C4-2B (cell line): ENCODE data around the gene BRAF.
"Not testable (repeated sequence)": the region's sequence is repeated elsewhere in the genome, so short reads cannot be mapped to it uniquely, and the experiment has no call there.

Experiments used
- H3K27ac ChIP-seq: fragments of 450-650 bp; 2 replicates; pipeline ENCODE4 v1.5.1; 2017
- ZFX ChIP-seq: fragments of 450-650 bp; IDR thresholded peaks from 2 replicates; pipeline ENCODE4 v1.6.1; 2017
- TF ChIP-seq, protein P1 (sequence below): fragments of 450-650 bp; conservative IDR thresholded peaks from 2 replicates; pipeline ENCODE4 v1.5.1; 2017; ENCODE audit warnings: mild to moderate bottlenecking

Gene BRAF

DNA sequence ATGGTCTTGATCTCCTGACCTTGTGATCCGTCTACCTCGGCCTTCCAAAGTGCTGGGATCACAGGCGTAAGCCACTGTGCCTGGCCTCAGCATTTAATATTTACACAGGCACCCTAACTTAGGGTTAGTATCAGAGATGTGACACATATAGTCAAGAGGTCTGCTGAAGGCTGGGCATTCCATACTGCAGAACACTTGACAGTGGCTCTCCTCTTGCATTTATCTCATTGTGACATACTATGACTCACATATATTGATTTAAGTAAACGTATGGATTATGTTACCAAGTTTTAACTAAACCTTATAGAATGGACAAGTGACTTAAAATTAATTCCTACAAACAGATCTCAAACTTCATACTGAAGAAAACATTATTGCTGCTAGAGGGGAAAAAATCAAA lies 36.6 kb downstream of the BRAF start:
- no peak overlapping the region for H3K27ac ChIP-seq
- TF ChIP-seq, protein P1, sequence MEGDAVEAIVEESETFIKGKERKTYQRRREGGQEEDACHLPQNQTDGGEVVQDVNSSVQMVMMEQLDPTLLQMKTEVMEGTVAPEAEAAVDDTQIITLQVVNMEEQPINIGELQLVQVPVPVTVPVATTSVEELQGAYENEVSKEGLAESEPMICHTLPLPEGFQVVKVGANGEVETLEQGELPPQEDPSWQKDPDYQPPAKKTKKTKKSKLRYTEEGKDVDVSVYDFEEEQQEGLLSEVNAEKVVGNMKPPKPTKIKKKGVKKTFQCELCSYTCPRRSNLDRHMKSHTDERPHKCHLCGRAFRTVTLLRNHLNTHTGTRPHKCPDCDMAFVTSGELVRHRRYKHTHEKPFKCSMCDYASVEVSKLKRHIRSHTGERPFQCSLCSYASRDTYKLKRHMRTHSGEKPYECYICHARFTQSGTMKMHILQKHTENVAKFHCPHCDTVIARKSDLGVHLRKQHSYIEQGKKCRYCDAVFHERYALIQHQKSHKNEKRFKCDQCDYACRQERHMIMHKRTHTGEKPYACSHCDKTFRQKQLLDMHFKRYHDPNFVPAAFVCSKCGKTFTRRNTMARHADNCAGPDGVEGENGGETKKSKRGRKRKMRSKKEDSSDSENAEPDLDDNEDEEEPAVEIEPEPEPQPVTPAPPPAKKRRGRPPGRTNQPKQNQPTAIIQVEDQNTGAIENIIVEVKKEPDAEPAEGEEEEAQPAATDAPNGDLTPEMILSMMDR, result no peak
- no peak for TF ChIP-seq ZFX

DNA sequence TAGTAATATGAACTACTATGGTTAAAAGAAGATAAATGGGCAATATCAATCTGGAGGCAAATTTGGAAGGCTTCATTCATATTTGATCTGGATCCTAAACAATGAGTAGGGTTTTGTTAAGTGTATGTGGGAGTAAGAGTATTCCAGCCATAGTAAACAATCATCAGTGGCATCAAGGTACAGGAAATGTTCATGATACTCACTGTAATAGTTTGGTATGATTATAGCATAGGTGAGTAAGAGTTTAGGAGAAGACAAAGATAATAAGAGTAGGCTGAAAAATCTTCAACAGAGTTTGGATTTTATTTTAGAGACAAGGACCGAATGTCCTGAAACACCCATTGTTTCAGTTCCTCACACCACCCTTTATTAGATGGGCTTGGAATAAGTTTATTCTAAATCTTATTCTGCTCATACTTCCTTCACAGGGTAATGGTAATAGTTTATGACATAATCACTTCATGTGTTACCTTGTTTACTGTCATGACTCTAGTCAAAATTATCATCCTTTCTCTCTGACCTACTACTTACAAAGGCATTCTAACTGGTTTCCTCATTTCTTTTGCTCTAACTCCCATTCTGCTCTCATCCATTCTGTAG lies 38.9 kb downstream of the BRAF start:
- H3K27ac ChIP-seq, result no peak overlapping the region
- TF ChIP-seq ZFX, result no peak
- TF ChIP-seq, protein P1, result no peak

DNA sequence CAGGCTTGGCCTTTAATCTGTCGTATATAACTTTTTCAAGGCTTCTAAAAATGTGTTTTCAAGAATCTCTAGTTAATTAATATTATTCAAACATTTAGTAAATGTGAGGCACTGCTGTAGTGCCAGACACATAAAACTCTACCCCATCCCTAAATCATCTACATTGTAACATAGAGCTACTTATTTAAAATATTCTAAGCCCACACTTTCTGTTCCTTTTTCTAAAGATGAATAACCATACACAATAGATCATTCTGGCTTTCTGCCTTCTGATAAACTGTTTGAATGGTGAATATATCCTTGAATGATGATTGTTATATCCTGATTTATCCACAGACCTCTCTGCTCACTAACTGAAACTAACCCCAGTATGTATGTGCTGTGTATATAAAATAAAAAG lies 41.4 kb downstream of the BRAF start:
- TF ChIP-seq, protein P1, result no peak
- no peak for TF ChIP-seq ZFX
- no peak overlapping the region for H3K27ac ChIP-seq

DNA sequence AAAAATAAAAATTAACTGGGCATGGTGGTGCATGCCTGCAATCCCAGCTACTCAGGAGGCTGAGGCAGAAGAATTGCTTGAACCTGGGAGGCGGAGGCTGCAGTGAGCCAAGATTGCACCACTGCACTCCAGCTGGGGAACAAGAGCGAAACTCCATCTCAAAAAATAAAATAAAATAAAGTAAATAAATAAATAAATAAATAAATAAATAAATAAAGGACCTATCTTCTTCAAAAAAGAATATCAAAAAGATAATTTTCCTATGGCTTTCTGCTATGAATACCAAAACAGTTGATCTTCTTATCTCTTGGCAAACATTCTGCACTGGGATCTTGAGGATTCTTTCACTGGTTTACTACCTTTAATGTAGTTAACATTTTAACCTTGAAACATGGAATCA lies 41.9 kb downstream of the BRAF start:
- not testable (repeated sequence) for H3K27ac ChIP-seq

DNA sequence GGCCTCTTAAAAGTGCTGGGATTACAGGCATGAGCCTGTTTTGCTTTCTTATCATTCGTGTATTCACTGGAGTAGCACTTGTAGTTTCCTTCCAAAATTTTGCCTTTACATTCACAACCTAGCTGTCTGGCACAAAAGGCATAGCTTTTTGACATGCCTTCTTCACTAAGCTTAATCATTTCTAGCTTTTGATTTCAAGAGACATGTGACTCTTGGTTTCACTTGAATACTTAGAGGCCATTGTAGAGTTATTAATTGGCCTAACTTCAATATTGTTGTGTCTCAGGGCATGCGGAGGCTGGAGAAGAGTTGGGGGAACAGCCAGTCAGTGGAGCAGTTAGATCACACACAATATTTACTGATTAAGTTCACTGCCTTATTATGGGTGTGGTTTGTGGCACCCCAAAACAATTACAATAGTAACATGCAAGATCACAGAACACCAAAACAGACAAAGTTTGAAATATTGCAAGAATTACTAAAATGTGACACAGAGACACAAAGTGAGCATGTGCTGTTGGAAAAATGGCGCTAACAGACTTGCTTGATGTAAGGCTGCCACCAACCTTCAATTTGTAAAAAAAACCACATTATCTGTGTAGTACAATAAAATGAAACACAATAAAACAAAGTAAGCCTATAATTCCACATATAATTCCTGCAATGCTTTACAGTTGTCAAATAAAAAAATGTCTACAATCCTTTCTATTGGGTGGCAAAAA lies 43.1 kb downstream of the BRAF start:
- no peak overlapping the region for H3K27ac ChIP-seq
- no peak for TF ChIP-seq ZFX
- TF ChIP-seq, protein P1, result no peak

DNA sequence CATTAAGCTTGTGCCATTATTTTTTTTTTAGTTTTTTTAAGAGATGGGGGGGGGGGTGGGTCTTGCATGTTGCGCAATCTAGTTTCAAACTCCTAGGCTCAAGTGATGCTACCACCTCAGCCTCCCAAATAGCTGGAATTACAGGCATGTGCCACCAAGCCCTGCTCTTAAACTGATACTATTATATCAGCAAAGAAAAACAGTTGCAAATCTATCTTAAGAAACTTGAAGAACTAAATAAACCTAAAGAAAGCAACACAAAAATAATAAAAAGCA lies 47.5 kb downstream of the BRAF start:
- H3K27ac ChIP-seq, result no peak overlapping the region
- TF ChIP-seq, protein P1, result no peak
- TF ChIP-seq ZFX, result no peak

DNA sequence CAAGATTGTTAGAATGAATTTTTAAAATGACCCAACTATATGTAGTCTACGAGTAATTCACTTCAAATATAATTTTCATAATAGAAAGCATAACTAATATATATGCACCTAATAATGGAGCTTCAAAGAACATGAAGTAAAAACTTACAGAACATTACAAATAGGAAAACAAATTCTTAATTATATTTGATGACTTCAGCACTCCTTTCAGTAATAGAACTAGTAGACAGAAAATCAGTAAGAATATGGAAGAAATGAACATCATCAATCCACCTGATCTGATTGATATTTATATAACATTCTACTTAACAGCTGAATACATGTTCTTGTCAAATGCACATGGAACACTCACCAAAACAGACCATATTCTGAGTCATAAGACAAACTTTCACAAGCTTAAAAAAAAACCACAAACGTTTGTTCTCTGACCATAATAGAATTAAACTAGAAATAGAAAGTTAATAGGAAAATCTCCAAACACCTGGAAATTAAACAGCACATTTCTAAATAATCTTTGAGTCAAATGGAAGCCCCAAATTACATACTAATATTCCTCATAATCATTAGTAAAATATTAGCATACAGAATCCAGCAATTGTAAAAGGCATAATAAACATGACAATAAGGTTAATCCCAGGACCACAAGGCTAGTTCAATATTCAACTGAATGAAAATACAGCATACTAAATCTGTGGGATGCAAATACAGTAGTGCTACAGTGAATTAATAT lies 48.0 kb downstream of the BRAF start:
- H3K27ac ChIP-seq, result no peak overlapping the region
- TF ChIP-seq, protein P1, result no peak
- no peak for TF ChIP-seq ZFX

DNA sequence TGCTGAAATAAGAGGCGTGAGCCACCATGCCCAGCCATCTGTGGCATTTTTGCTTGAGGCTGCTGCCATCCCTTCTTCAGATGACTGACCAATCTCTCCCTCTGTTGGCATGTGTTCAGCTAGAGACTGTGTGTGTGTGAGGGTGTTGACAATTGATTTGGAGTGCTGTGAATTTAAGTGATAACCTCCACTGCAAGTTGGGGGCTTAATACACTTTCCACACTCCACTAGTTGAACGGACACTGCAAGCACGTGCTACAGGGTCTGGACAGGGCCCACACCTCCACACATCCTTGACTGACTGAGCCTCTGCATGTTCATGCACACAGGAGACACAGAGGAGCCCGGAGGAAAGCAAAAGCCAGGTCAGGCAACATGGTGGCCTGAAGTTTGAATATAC lies 51.3 kb downstream of the BRAF start:
- TF ChIP-seq, protein P1, result no peak
- TF ChIP-seq ZFX, result no peak
- H3K27ac ChIP-seq, result no peak overlapping the region
